Measurements from ENCODE around the gene CX3CR1. TPM values are rescaled to one million over a fixed set of nuclear protein-coding genes. Genes with fewer than 3 reads are reported as not detected.

The CX3CR1 gene
- total RNA-seq, 1 experiment from 2014 or later, result not detected

GRCh38 chr3:39315420-39315819 is 35.6 kb upstream of the CX3CR1 start:
- DNase-seq (no peak), ATAC-seq (no peak)
- no peak overlapping the region for H3K4me2 ChIP-seq (ENCODE audit: low read length)
- H4K20me1 ChIP-seq (ENCODE audit: low read length), result no peaks in the 10 kb centered on the region
- no peaks in the 10 kb centered on the region for H3K9me3 ChIP-seq (ENCODE audit: low read length)
- ChIA-PET CTCF (no interaction called here), POLR2A (ENCODE audit: unreplicated experiment) (no interaction called here)
- no peak overlapping the region for H3K4me3 ChIP-seq (ENCODE audit: low read length)
- no peak overlapping the region for H3K9ac ChIP-seq (ENCODE audit: low read length)
- no peaks in the 10 kb centered on the region for H3F3A ChIP-seq (ENCODE audit: low read length, unreplicated experiment)
- H3K27ac ChIP-seq (ENCODE audit: low read length), result no peak overlapping the region
- no TSS peak for BruUV-seq (replicated peaks)
- TF ChIP-seq EZH2phosphoT487 (IDR thresholded peaks at IDR 0.05; ENCODE audit: borderline replicate concordance, low read length) (no peak), EZH2 (IDR thresholded peaks at IDR 0.05; ENCODE audit: low read length, unreplicated experiment) (no peak)
- TF ChIP-seq, protein P1, sequence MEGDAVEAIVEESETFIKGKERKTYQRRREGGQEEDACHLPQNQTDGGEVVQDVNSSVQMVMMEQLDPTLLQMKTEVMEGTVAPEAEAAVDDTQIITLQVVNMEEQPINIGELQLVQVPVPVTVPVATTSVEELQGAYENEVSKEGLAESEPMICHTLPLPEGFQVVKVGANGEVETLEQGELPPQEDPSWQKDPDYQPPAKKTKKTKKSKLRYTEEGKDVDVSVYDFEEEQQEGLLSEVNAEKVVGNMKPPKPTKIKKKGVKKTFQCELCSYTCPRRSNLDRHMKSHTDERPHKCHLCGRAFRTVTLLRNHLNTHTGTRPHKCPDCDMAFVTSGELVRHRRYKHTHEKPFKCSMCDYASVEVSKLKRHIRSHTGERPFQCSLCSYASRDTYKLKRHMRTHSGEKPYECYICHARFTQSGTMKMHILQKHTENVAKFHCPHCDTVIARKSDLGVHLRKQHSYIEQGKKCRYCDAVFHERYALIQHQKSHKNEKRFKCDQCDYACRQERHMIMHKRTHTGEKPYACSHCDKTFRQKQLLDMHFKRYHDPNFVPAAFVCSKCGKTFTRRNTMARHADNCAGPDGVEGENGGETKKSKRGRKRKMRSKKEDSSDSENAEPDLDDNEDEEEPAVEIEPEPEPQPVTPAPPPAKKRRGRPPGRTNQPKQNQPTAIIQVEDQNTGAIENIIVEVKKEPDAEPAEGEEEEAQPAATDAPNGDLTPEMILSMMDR (conservative IDR thresholded peaks at IDR 0.05; ENCODE audit: low read depth, low read length), result no peak
- no peaks in the 10 kb centered on the region for H3K4me1 ChIP-seq (ENCODE audit: insufficient read depth, low read length)
- no peaks in the 10 kb centered on the region for H3K36me3 ChIP-seq (ENCODE audit: low read depth, low read length)
- no peak overlapping the region for H2AFZ ChIP-seq (ENCODE audit: low read length)
- H3K27me3 ChIP-seq (ENCODE audit: low read length), result peaks cover 7% of the 10 kb centered on the region
- no peaks in the 10 kb centered on the region for H3K9me2 ChIP-seq (replicated peaks; ENCODE audit: low read length)
- intact Hi-C loops (cut with micrococcal nuclease), result no loop called here
- H3K79me2 ChIP-seq (ENCODE audit: low read length), result no peaks in the 10 kb centered on the region

DNA sequence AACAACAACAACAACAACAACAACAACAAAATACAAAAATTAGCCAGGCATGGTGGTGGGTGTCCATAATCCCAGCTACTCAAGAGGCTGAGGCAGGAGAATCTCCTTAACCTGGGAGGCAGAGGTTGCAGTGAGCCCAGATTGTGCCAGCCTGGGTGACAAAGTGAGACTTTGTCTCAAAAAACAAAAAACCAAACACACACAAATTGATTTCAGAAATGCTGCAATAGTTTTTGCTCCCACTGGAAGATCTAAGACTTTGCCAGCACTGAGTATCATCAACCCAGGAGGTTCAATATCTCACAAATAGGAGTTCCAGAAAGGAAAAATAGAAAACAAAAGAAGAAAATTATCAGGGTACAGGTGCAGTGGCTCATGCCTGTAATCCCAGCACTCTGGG is 33.5 kb upstream of the CX3CR1 start:
- Histone ChIP-seq H3F3A (ENCODE audit: low read length, unreplicated experiment) (no peaks in the 10 kb centered on the region), H3K36me3 (ENCODE audit: low read depth, low read length) (no peaks in the 10 kb centered on the region), H3K27me3 (ENCODE audit: low read length) (no peaks in the 10 kb centered on the region), H3K9me3 (ENCODE audit: low read length) (no peaks in the 10 kb centered on the region), H3K79me2 (ENCODE audit: low read length) (no peaks in the 10 kb centered on the region), H3K4me3 (ENCODE audit: low read length) (no peak overlapping the region), H3K9ac (ENCODE audit: low read length) (no peak overlapping the region), H2AFZ (ENCODE audit: low read length) (no peak overlapping the region), H3K4me2 (ENCODE audit: low read length) (no peak overlapping the region), H4K20me1 (ENCODE audit: low read length) (no peaks in the 10 kb centered on the region), H3K4me1 (ENCODE audit: insufficient read depth, low read length) (no peaks in the 10 kb centered on the region), H3K9me2 (replicated peaks; ENCODE audit: low read length) (no peaks in the 10 kb centered on the region), H3K27ac (ENCODE audit: low read length) (no peak overlapping the region)
- ChIA-PET CTCF (no interaction called here), POLR2A (ENCODE audit: unreplicated experiment) (no interaction called here)
- intact Hi-C loops (cut with micrococcal nuclease), result no loop called here
- DNase-seq, result no peak
- no TSS peak for BruUV-seq (replicated peaks)
- TF ChIP-seq EZH2 (IDR thresholded peaks at IDR 0.05; ENCODE audit: low read length, unreplicated experiment), result no peak
- no peak for ATAC-seq

DNA sequence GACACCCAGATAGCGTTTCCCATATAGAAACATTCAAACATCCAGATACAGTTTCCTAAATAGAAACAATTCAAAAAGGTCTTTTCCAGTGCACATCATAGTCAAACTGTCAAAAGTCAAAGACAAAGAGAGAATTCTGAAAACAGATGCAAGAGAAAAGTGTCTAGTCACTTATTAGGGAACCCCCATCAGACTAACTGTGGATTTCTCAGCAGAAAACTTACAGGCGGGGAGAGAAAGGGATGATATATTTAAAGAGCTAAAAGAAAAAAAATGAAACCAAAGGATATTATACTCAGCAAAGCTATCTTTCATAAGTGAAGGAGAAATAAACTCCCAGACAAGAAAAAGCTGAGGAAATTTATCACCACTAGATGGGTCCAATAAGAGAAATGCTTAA is 22.3 kb upstream of the CX3CR1 start:
- Histone ChIP-seq H3K9me2 (replicated peaks; ENCODE audit: low read length) (no peaks in the 10 kb centered on the region), H2AFZ (ENCODE audit: low read length) (no peak overlapping the region), H3K36me3 (ENCODE audit: low read depth, low read length) (no peaks in the 10 kb centered on the region), H3K4me1 (ENCODE audit: insufficient read depth, low read length) (no peaks in the 10 kb centered on the region), H4K20me1 (ENCODE audit: low read length) (no peaks in the 10 kb centered on the region), H3K4me3 (ENCODE audit: low read length) (no peak overlapping the region), H3F3A (ENCODE audit: low read length, unreplicated experiment) (no peaks in the 10 kb centered on the region), H3K27me3 (ENCODE audit: low read length) (peaks cover 19% of the 10 kb centered on the region; the same call in 1 of the 2 replicates), H3K9ac (ENCODE audit: low read length) (no peak overlapping the region), H3K4me2 (ENCODE audit: low read length) (no peak overlapping the region), H3K27ac (ENCODE audit: low read length) (no peak overlapping the region), H3K79me2 (ENCODE audit: low read length) (no peaks in the 10 kb centered on the region), H3K9me3 (ENCODE audit: low read length) (peaks cover 19% of the 10 kb centered on the region; the same call in 1 of the 2 replicates)
- DNase-seq, result no peak
- ChIA-PET POLR2A (ENCODE audit: unreplicated experiment) (interaction anchor here (0.6 kb wide), 1 partner anchor 178 kb away, joined by 3 read pairs; no protein-coding TSS in a partner anchor), CTCF (no interaction called here)
- TF ChIP-seq EZH2 (IDR thresholded peaks at IDR 0.05; ENCODE audit: low read length, unreplicated experiment) (no peak), EZH2phosphoT487 (IDR thresholded peaks at IDR 0.05; ENCODE audit: borderline replicate concordance, low read length) (no peak)
- TF ChIP-seq, protein P1 (conservative IDR thresholded peaks at IDR 0.05; ENCODE audit: low read depth, low read length), result no peak
- ATAC-seq, result no peak
- intact Hi-C loops (cut with micrococcal nuclease), result no loop called here
- no TSS peak for BruUV-seq (replicated peaks)
